PC-3 (cell line): ENCODE results near the gene CELF2. TPM values are rescaled to one million over a fixed set of nuclear protein-coding genes. Genes with fewer than 3 reads are reported as not detected.

Source experiments
- ATAC-seq: fragments of 200-7000 bp; cut with Tn5 transposase; 2 replicates; pipeline ENCODE4 v1.9.1; 2020; ENCODE audit warnings: mild to moderate bottlenecking, moderate library complexity
- BruUV-seq: library from RNA; stranded (reverse); fragments of 400-500 nt; replicated peaks from 2 replicates; lab custom pipeline; 2021; lab: Mats Ljungman, UMichigan
- CTCF ChIA-PET: fragments of 300-600 bp; sonication (Branson Sonifier 250); formaldehyde crosslinking; loops from one replicate; lab custom pipeline; 2022; ENCODE audit warnings: antibody characterized with exemption; lab: Charles Lee
- POLR2A ChIA-PET: fragments of 300-600 bp; sonication (Branson Sonifier 250); formaldehyde crosslinking; loops from one replicate; lab custom pipeline; 2022; ENCODE audit warnings: antibody characterized with exemption; ENCODE audit not compliant: unreplicated experiment; lab: Charles Lee
- DNase-seq: peaks from one replicate; pipeline ENCODE4 v3.0.0-alpha.2; 2015
- H2AFZ ChIP-seq: fragments of 300-600 bp; sonication (generic); 2 replicates; pipeline ENCODE4 v1.6.0; 2016; ENCODE audit warnings: antibody characterized with exemption, low read length
- H3F3A ChIP-seq: fragments of 300-600 bp; sonication (generic); one replicate; pipeline ENCODE4 v1.6.0; 2017; ENCODE audit warnings: antibody characterized with exemption, low read length, control low read depth, mild to moderate bottlenecking; ENCODE audit not compliant: unreplicated experiment
- H3K27ac ChIP-seq: fragments of 300-600 bp; sonication (generic); 2 replicates; pipeline ENCODE4 v1.5.1; 2016; ENCODE audit warnings: mild to moderate bottlenecking, low read length
- H3K27me3 ChIP-seq: fragments of 300-600 bp; sonication (generic); 2 replicates; pipeline ENCODE4 v1.6.1; 2016; ENCODE audit warnings: low read length, mixed read lengths
- H3K36me3 ChIP-seq: fragments of 300-600 bp; sonication (generic); 2 replicates; pipeline ENCODE4 v1.6.1; 2016; ENCODE audit warnings: low read depth, mixed run types, low read length, mixed read lengths
- H3K4me1 ChIP-seq: fragments of 300-600 bp; sonication (generic); 2 replicates; pipeline ENCODE4 v1.5.1; 2016; ENCODE audit warnings: low read length; ENCODE audit not compliant: insufficient read depth
- H3K4me2 ChIP-seq: fragments of 300-600 bp; sonication (generic); 2 replicates; pipeline ENCODE4 v1.6.0; 2016; ENCODE audit warnings: low read length
- H3K4me3 ChIP-seq: fragments of 300-600 bp; sonication (generic); 2 replicates; pipeline ENCODE4 v1.5.1; 2016; ENCODE audit warnings: mild to moderate bottlenecking, low read length, mixed read lengths
- H3K79me2 ChIP-seq: fragments of 300-600 bp; sonication (generic); 2 replicates; pipeline ENCODE4 v1.6.1; 2017; ENCODE audit warnings: low read length, mixed read lengths
- H3K9ac ChIP-seq: fragments of 300-600 bp; sonication (generic); 2 replicates; pipeline ENCODE4 v1.6.0; 2016; ENCODE audit warnings: mild to moderate bottlenecking, low read length
- H3K9me2 ChIP-seq: fragments of 300-600 bp; sonication (generic); replicated peaks from 2 replicates; pipeline ENCODE4 v1.6.1; 2016; ENCODE audit warnings: mixed run types, low read length, mixed read lengths
- H3K9me3 ChIP-seq: fragments of 300-600 bp; sonication (generic); 2 replicates; pipeline ENCODE4 v1.6.1; 2016; ENCODE audit warnings: low read length, mixed read lengths
- H4K20me1 ChIP-seq: fragments of 300-600 bp; sonication (generic); 2 replicates; pipeline ENCODE4 v1.6.1; 2016; ENCODE audit warnings: low read length, mixed read lengths
- CTCF ChIP-seq: fragments of 300-600 bp; sonication (generic); conservative IDR thresholded peaks from 2 replicates; pipeline ENCODE4 v1.5.1; 2017; ENCODE audit warnings: antibody characterized with exemption, low read depth, mild to moderate bottlenecking, low read length
- EZH2 ChIP-seq: fragments of 300-600 bp; sonication (generic); IDR thresholded peaks from one replicate; pipeline ENCODE4 v1.6.1; 2017; ENCODE audit warnings: antibody characterized with exemption, mild to moderate bottlenecking, low read length; ENCODE audit not compliant: unreplicated experiment
- EZH2phosphoT487 ChIP-seq: fragments of 300-600 bp; sonication (generic); IDR thresholded peaks from 2 replicates; pipeline ENCODE4 v1.6.1; 2018; ENCODE audit warnings: mild to moderate bottlenecking, antibody characterized with exemption, low read length, borderline replicate concordance
- intact Hi-C: fragments of 100-400 bp; cut with micrococcal nuclease; formaldehyde crosslinking; loops from 2 replicates; pipeline ENCODE4 v1.9.0; 2023
- total RNA-seq: library from RNA; depleted of rRNA; stranded (reverse); fragments of >200 nt; gene quantifications from 2 replicates; pipeline ENCODE4 v1.2.3, GENCODE V29; 2014

The CELF2 gene
- total RNA-seq, 1 experiment from 2014 or later = not detected

GRCh38 chr10:11010582-11010981 is 7.1 kb upstream of the CELF2 start:
- ATAC-seq = no peak
- no TSS peak for BruUV-seq

GRCh38 chr10:11011436-11011835 is 6.2 kb upstream of the CELF2 start:
- Histone ChIP-seq H4K20me1 (no peaks in the 10 kb centered on the region), H2AFZ (no peak overlapping the region), H3K36me3 (no peaks in the 10 kb centered on the region), H3F3A (no peaks in the 10 kb centered on the region), H3K9ac (no peak overlapping the region), H3K9me3 (no peaks in the 10 kb centered on the region), H3K4me1 (no peaks in the 10 kb centered on the region), H3K4me3 (no peak overlapping the region), H3K27me3 (peaks cover 26% of the 10 kb centered on the region; the same call in 1 of the 2 replicates), H3K27ac (no peak overlapping the region), H3K9me2 (no peaks in the 10 kb centered on the region), H3K79me2 (no peaks in the 10 kb centered on the region), H3K4me2 (no peak overlapping the region)
- TF ChIP-seq EZH2phosphoT487 = no peak
- TF ChIP-seq EZH2 = no peak
- no peak for TF ChIP-seq CTCF
- ATAC-seq (no peak), DNase-seq (no peak)
- ChIA-PET CTCF (no interaction called here), POLR2A (no interaction called here)
- intact Hi-C loops = no loop called here
- no TSS peak for BruUV-seq

More at GRCh38 chr10:11010582-11010981, 7.1 kb upstream of the CELF2 start:
- no peak overlapping the region for H3K4me2 ChIP-seq
- no peaks in the 10 kb centered on the region for H3K4me1 ChIP-seq
- no peak for TF ChIP-seq EZH2
- no peak for TF ChIP-seq CTCF
- no peak for TF ChIP-seq EZH2phosphoT487
- H3K9ac ChIP-seq = no peak overlapping the region
- intact Hi-C loops = no loop called here
- H3F3A ChIP-seq = no peaks in the 10 kb centered on the region
- no peaks in the 10 kb centered on the region for H4K20me1 ChIP-seq
- no peak for DNase-seq
- no peak overlapping the region for H2AFZ ChIP-seq
- no peaks in the 10 kb centered on the region for H3K9me2 ChIP-seq
- no peaks in the 10 kb centered on the region for H3K36me3 ChIP-seq
- ChIA-PET POLR2A (no interaction called here), CTCF (no interaction called here)
- H3K27me3 ChIP-seq = peaks cover 30% of the 10 kb centered on the region; the same call in 1 of the 2 replicates
- no peaks in the 10 kb centered on the region for H3K79me2 ChIP-seq
- no peak overlapping the region for H3K27ac ChIP-seq
- no peaks in the 10 kb centered on the region for H3K9me3 ChIP-seq
- H3K4me3 ChIP-seq = no peak overlapping the region

- no peak for TF ChIP-seq EZH2phosphoT487
- no peak for TF ChIP-seq EZH2
- TF ChIP-seq CTCF = no peak
- H3K36me3 ChIP-seq = no peaks in the 10 kb centered on the region
- H3K9ac ChIP-seq = no peak overlapping the region
- H3K4me1 ChIP-seq = no peaks in the 10 kb centered on the region
- no peaks in the 10 kb centered on the region for H4K20me1 ChIP-seq
- no peak overlapping the region for H2AFZ ChIP-seq
- H3K9me2 ChIP-seq = no peaks in the 10 kb centered on the region
- no TSS peak for BruUV-seq
- H3K4me2 ChIP-seq = no peak overlapping the region
- H3K79me2 ChIP-seq = no peaks in the 10 kb centered on the region
- H3K4me3 ChIP-seq = no peak overlapping the region
- intact Hi-C loops = no loop called here
- no peak overlapping the region for H3K27ac ChIP-seq
- peaks cover 20% of the 10 kb centered on the region; the same call in 1 of the 2 replicates for H3K27me3 ChIP-seq
- no peaks in the 10 kb centered on the region for H3K9me3 ChIP-seq
- CTCF ChIA-PET = no interaction called here
- no peak for ATAC-seq
- no peaks in the 10 kb centered on the region for H3F3A ChIP-seq
- no peak for DNase-seq
- POLR2A ChIA-PET = no interaction called here
These were observed 5.7 kb upstream of the CELF2 start for GRCh38 chr10:11011984-11012383.
